SH-SY5Y (cell line): Measurements from ENCODE around the gene TAF7L.

ENCODE experiments used
- GATA2 ChIP-seq: IDR thresholded peaks from 2 replicates; pipeline ENCODE4 v1.6.1; 2011; ENCODE audit warnings: mild to moderate bottlenecking, low read depth, low read length
- GATA3 ChIP-seq: IDR thresholded peaks from 2 replicates; pipeline ENCODE4 v1.6.1; 2011; ENCODE audit warnings: low read depth, mild to moderate bottlenecking, low read length, moderate library complexity

DNA sequence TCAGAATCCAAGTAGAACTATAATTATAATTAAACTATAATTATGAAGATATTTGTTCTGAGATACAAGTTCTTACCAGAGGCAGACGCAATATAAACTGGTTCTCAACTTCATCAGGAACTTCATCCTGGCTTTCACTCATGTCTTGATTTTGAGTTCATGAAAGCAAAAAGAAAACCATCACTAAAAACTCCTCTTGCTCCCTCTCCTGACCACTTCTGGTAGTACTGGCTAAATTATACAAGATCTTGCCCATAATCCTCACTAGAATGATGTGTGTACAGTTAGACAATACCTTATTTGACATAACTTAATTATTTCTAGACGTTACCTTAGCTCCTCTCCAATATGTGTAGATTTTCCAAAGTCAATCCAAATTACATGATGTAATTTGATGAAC, 3.7 kb downstream of the TAF7L start:
- no peak for TF ChIP-seq GATA2
- TF ChIP-seq GATA3 = no peak
